ENCODE results near the gene STXBP6.
"Not testable (repeated sequence)": the region's sequence is repeated elsewhere in the genome, so short reads cannot be mapped to it uniquely, and the experiment has no call there.

STXBP6 gene

DNA sequence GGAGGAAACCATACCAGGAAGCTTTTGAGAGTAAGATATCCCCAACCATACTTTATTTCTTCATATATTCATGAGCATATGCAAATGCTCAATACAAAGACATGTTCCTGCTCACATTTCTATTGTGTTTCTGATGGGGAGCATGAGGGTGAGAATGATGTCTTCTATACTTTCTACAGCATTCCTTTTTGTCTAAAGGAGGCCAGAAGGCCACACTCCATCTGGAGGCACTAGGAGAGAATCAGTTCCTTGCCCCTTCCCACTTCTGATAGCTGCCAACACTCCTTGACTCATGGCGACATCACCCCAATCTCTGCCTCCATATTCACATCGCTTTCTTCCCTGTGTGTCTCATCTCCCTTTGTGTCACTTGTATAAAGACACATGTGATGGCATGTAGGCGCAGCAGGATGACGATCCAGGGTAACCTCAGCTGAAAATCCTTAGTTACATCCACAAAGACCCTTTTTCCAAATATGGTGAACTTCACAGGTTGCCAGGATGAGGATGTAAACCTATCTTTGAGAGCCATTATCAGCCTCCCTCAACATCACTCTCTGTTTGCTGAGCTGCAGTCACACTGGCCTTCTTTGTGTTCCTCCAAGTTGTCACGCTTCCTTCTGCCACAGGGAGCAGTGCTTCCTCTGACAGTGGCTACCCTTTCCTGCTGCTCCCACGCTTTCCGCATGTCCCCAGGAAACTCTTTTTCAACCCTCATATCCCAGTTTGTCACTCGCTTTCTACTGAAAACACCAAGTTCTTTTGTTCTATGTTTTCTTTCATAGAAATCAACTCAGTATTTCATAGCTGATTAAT lies 96.9 kb downstream of the STXBP6 start:
- DNase-seq, result no peak

- DNase-seq, result no peak
Measured at GRCh38 chr14:24948261-24948847, 101.6 kb downstream of the STXBP6 start.

GRCh38 chr14:24947131-24947530 lies 102.8 kb downstream of the STXBP6 start:
- no peak for DNase-seq

DNA sequence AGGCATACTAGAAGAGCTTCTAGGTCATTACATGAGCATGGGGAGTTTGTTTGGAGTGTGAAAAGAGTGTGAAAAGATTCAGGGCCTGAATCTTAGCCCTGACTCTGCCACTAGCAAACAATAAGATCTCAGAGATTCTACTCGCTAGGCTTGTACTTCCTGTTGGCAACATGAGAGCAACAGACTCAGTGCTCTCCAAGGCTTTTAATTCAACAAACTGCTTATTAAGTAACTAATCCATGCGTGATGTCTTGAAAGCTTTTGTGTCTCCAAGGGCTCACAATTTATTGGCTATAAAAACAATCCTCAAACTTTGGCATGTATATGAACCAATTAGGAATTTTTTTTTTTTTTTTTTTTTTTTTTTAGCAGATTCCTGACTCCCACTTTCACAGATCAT lies 105.1 kb downstream of the STXBP6 start:
- DNase-seq, result no peak

DNA sequence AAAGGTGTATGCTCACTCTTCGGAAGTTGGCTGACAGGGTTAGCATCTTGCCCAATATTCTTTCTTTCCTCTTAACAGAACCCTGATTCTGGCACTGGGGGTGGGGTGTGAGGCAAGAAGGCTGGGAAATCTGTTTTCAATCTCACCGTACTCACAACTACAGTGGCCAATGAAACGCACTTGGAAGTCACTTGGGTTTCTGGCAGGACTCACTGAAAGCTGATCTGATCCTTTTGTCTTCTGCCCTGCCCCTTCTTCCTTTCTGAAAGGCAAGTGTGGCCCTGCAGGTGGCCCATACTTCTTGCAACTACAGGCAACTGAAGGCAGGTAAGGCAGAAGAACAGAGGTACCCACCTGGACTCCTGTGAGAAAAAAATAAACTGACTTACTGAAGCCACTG lies 106.9 kb downstream of the STXBP6 start:
- no peak for DNase-seq

DNA sequence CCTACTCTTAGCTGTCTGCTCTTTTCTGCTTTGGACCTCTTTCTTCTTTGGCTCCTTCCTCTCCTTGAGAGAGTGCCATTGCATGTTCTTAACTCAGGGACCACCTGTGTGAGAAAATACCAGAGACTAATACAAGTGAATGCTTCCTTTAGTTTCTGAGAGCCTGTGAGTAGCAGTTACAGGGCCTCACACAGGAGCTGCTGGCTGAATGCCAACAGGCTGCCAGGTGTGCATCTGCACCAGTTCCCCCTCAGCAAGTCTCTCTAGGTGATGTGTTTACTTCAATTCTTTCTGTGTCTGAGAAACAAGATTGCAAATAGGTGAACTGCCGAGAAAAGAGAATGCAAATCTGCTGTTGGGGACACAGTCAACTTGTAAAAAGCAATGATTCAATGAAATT lies 108.2 kb downstream of the STXBP6 start:
- no peak for DNase-seq

GRCh38 chr14:24940213-24940783 lies 109.6 kb downstream of the STXBP6 start:
- no peak for DNase-seq

- no peak for DNase-seq
Measured at GRCh38 chr14:24938593-24938992, 111.4 kb downstream of the STXBP6 start.

DNA sequence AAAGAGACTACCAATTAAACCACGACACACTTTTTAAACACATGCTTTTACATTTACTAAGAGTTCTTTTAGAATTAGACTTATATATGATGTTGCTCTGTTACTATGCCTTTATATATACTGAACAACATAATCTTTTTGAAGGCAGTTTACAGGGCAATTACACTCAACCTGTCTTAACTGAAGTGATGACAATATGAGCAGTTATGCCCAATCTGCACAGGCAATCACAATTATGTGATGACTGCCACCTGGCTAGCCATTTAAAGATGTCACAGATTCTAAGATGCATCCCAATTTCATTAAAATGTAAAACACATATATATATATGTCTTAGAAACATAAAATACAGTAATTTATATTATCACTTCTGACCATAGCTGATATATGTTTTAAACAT lies 112.6 kb downstream of the STXBP6 start:
- no peak for DNase-seq

DNA sequence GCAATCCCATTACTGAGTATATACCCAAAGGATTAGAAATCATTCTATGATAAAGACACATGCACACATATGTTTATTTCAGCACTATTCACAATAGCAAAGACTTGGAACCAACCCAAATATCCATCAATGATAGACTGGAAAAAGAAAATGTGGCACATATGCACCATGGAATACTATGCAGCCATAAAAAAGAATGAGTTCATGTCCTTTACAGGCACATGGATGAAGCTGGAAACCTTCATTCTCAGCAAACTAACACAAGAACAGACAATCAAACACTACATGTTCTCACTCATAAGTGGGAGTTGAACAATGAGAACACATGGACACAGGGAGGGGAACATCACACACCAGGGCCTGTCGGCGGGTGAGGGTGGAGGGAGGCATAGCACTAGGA lies 113.2 kb downstream of the STXBP6 start:
- not testable (repeated sequence) for DNase-seq

DNA sequence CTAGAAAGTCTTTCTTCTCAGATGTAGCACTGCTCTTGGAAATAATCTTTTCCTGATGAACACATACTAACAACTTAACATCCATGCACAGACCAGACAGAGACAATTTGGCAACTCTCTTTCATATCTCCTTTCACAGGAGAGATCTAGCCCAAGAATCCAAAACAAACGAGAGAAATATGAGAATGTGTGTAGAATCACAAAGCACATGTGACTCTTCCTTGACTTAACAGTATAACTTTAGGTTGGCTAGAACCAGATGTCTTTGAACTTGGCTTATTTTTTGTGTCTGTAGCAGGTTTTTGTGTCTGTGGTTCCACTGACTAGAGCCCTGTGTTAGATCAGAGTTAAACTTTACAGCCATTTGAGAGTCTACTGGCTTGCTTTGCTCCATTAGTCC lies 114.2 kb downstream of the STXBP6 start:
- no peak for DNase-seq

GRCh38 chr14:24928386-24928900 lies 121.5 kb downstream of the STXBP6 start:
- no peak for DNase-seq

GRCh38 chr14:24927809-24928208 lies 122.1 kb downstream of the STXBP6 start:
- DNase-seq, result no peak

GRCh38 chr14:24925771-24926374 lies 124.1 kb downstream of the STXBP6 start:
- DNase-seq, result no peak

GRCh38 chr14:24924544-24924943 lies 125.4 kb downstream of the STXBP6 start:
- no peak for DNase-seq

DNA sequence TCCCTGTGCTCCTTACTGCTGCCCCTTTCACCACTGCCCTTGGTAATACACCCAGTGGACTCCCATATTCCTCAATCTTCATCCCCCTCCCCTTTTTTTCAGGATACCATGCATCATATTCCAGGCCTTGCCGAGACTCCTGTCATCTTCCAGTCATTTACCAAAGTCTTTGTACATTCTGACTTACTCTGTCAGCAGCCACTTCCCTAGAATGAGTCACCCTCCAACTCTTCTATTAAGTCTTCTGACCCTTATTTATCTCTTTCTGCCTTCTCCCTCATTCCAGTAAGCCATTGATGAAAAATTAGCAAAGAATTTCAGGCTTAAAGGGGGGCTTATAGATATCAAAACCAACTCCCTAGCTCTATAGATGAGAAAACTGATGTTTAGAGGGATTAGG lies 128.0 kb downstream of the STXBP6 start:
- no peak for DNase-seq

- no peak for DNase-seq
Measured at GRCh38 chr14:24920265-24921075, 129.5 kb downstream of the STXBP6 start.

GRCh38 chr14:24918822-24919221 lies 131.1 kb downstream of the STXBP6 start:
- DNase-seq, result no peak

GRCh38 chr14:24915958-24916595 lies 133.9 kb downstream of the STXBP6 start:
- no peak for DNase-seq

DNA sequence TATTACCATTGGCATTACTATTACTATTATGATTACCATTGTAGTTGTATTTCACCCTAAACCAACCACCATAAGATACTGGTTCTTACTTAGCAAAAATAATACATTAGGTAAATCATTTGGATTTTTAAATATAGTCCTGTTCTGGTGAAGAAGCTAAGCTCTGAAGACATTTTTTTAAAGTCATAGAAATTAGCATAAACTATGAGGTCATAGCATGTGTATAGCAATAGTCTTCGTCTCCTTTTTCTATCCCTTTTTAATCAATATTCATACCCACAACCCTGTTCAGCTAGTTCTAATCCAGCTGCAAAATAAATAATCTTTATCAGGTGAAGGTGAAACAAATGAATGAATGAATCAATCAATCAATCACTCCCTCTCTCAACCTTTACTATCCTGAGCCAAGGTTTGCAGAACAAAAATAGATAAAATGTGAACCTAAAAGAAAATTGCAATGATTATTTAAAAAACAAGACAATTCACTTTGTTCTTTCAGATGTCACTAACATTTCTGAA lies 134.5 kb downstream of the STXBP6 start:
- DNase-seq, result no peak

GRCh38 chr14:24913746-24914145 lies 136.2 kb downstream of the STXBP6 start:
- no peak for DNase-seq

DNA sequence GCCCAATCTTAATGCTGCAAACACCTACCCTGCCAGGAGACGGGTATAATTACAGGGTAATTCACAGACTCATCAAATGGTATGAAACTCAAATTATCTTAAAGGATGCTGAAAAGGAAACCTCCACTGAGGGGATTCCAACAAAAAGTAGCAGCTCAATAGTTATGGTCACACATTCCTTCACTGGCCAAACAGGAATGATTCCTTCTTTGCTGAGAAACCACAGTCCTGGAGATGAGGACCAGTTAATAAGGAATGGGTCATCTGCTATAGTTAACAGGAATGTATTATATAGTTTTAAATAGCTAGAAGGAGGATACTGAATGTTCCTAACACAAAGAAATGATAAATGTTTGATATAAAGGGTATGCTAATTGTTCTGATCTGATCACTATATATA lies 136.9 kb downstream of the STXBP6 start:
- DNase-seq, result no peak

All from cortex of kidney (tissue), 1 donor.